Transverse colon (tissue), 4 donors: ENCODE results near the gene LDLRAD4. TPM values are rescaled to one million over a fixed set of nuclear protein-coding genes. Genes with fewer than 3 reads are reported as not detected.

Experiments
- DNase-seq: peaks from one replicate; pipeline ENCODE4 v3.0.0-alpha.2; 2019
- H3K27ac ChIP-seq, 4 donors: fragments of 200-600 bp; sonication (generic); 2 replicates each; pipeline ENCODE4 v1.5.1; 2016 to 2018; ENCODE audit warnings: inconsistent platforms in 4 of 4
- H3K27me3 ChIP-seq: fragments of 200-600 bp; sonication (generic); 2 replicates; pipeline ENCODE4 v1.5.1; 2017; ENCODE audit warnings: inconsistent platforms
- H3K36me3 ChIP-seq, 4 donors: fragments of 200-600 bp; sonication (generic); 2 replicates each; pipeline ENCODE4 v1.5.1; 2017 to 2019; ENCODE audit warnings: inconsistent platforms in 4 of 4
- H3K4me1 ChIP-seq, 4 donors: fragments of 200-600 bp; sonication (generic); 2 replicates each; pipeline ENCODE4 v1.5.1; 2017 to 2020; ENCODE audit warnings: inconsistent platforms in 4 of 4
- H3K4me3 ChIP-seq, 4 donors: fragments of 200-600 bp; sonication (generic); 1 replicate in 1 of 4; 2 replicates in 3 of 4; pipeline versions ENCODE4 v1.5.1 to v1.6.1; 2017 to 2019; ENCODE audit warnings: inconsistent platforms in 4 of 4
- H3K9me3 ChIP-seq, 2 donors: fragments of 200-600 bp; sonication (generic); 2 replicates each; pipeline ENCODE4 v1.5.1; 2017 to 2019; ENCODE audit warnings: inconsistent platforms in 2 of 2
- CTCF ChIP-seq, 5 experiments: fragments of 200-600 bp in 3 of 5; fragments of 450-650 bp in 2 of 5; sonication (generic) in 3 of 5; IDR thresholded peaks; 1 replicate in 2 of 5; 2 replicates in 3 of 5; pipeline ENCODE4 v1.5.1; 2016 to 2017; ENCODE audit warnings: antibody characterized with exemption in 5 of 5, inconsistent platforms in 3 of 5, mild to moderate bottlenecking in 2 of 5, moderate library complexity in 1 of 5
- EP300 ChIP-seq: sonication (generic); formaldehyde crosslinking; IDR thresholded peaks from one replicate; pipeline ENCODE4 v1.6.1; 2017; ENCODE audit warnings: antibody characterized with exemption, low read depth
- POLR2A ChIP-seq: fragments of 450-650 bp; IDR thresholded peaks from one replicate; pipeline ENCODE4 v1.6.1; 2016; ENCODE audit warnings: antibody characterized with exemption, mild to moderate bottlenecking, moderate library complexity
- POLR2AphosphoS5 ChIP-seq, 3 donors: sonication (generic); formaldehyde crosslinking; IDR thresholded peaks; one replicate each; pipeline ENCODE4 v1.6.1; 2016; ENCODE audit warnings: antibody characterized with exemption in 3 of 3
- WGBS, 2 donors: methylation state at CpG; one replicate each; pipeline ENCODE4 v1.1.5; 2018; ENCODE audit warnings: low coverage in 1 of 2; 5-methylcytosine and 5-hydroxymethylcytosine counted together
- in situ Hi-C, 4 donors: fragments of 200-750 bp; cut with MboI; loops; one replicate each; pipeline versions ENCODE4 v1.15.0 to v1.15.1; 2017; ENCODE audit warnings: low sequenced_read_pairs in 3 of 4, low pct_ligation_motif_present in 1 of 4, low pct_unique_long_range_greater_than_20kb in 1 of 4
- intact Hi-C: fragments of 100-400 bp; cut with DNase I; formaldehyde crosslinking; loops from one replicate; pipeline ENCODE4 v1.15.1; 2023; ENCODE audit warnings: low total_unique reads
- total RNA-seq, 4 donors: library from RNA; depleted of rRNA; stranded (reverse); fragments of >200 nt; gene quantifications; one replicate each; pipeline ENCODE4 v1.1.0, GENCODE V29; 2016

Gene LDLRAD4
- total RNA-seq, 4 donors from 2014 or later: 34.8 to 277 (median 60.6) TPM

- no peak overlapping the region for H3K27ac ChIP-seq
- intact Hi-C loops (no loop called here), in situ Hi-C loops (no loop called here)
- H3K9me3 ChIP-seq: peaks cover 7 to 15% of the 10 kb centered on the region in 2 donors
- H3K4me1 ChIP-seq: no peaks in the 10 kb centered on the region
- H3K27me3 ChIP-seq: no peaks in the 10 kb centered on the region
- H3K4me3 ChIP-seq: no peak overlapping the region
- DNase-seq: no peak
- WGBS, 2 donors: 95% methylated on average over 10 of the region's 10 CpGs; no CpG with 5 or more reads in 1 of the 2 donors
- H3K36me3 ChIP-seq: no peaks in the 10 kb centered on the region
- TF ChIP-seq EP300: no peak
- no peak for TF ChIP-seq CTCF (IDR thresholded peaks at IDR 0.05)
- TF ChIP-seq POLR2A: no peak
- TF ChIP-seq POLR2AphosphoS5 (IDR thresholded peaks at IDR 0.05): no peak
These were observed 92.6 kb downstream of the LDLRAD4 start for GRCh38 chr18:13311193-13311592.

GRCh38 chr18:13312515-13312914, 94.0 kb downstream of the LDLRAD4 start:
- TF ChIP-seq POLR2AphosphoS5 (IDR thresholded peaks at IDR 0.05) (no peak), EP300 (no peak), CTCF (IDR thresholded peaks at IDR 0.05) (no peak), POLR2A (no peak)
- Histone ChIP-seq H3K4me3 (no peak overlapping the region), H3K27me3 (no peaks in the 10 kb centered on the region), H3K27ac (no peak overlapping the region), H3K9me3 (peaks cover 10 to 16% of the 10 kb centered on the region in 2 donors), H3K36me3 (no peaks in the 10 kb centered on the region), H3K4me1 (no peaks in the 10 kb centered on the region)
- WGBS, 2 donors: 91 to 96% methylated on average over 4 of the region's 4 CpGs
- no peak for DNase-seq
- intact Hi-C loops (no loop called here), in situ Hi-C loops (no loop called here)

- Histone ChIP-seq H3K27ac (no peak overlapping the region), H3K4me3 (no peak overlapping the region), H3K4me1 (no peaks in the 10 kb centered on the region), H3K9me3 (peaks cover 10 to 16% of the 10 kb centered on the region in 2 donors), H3K27me3 (no peaks in the 10 kb centered on the region), H3K36me3 (no peaks in the 10 kb centered on the region)
- in situ Hi-C loops (no loop called here), intact Hi-C loops (no loop called here)
- TF ChIP-seq POLR2AphosphoS5 (IDR thresholded peaks at IDR 0.05) (no peak), EP300 (no peak), POLR2A (no peak), CTCF (IDR thresholded peaks at IDR 0.05) (no peak)
- DNase-seq: no peak
- WGBS, 2 donors: 77 to 100% methylated on average over 4 to 19 of the region's 19 CpGs
These were observed 94.6 kb downstream of the LDLRAD4 start for GRCh38 chr18:13313006-13313686.

- TF ChIP-seq EP300 (no peak), POLR2AphosphoS5 (IDR thresholded peaks at IDR 0.05) (no peak), POLR2A (no peak), CTCF (IDR thresholded peaks at IDR 0.05) (no peak)
- DNase-seq: no peak
- peaks cover 10 to 16% of the 10 kb centered on the region in 2 donors for H3K9me3 ChIP-seq
- 78% methylated on average over 2 of the region's 2 CpGs; no CpG with 5 or more reads in 1 of the 2 donors for WGBS, 2 donors
- H3K4me1 ChIP-seq: no peaks in the 10 kb centered on the region
- no peaks in the 10 kb centered on the region for H3K36me3 ChIP-seq
- H3K4me3 ChIP-seq: no peak overlapping the region
- intact Hi-C loops: no loop called here
- no peak overlapping the region for H3K27ac ChIP-seq
- no peaks in the 10 kb centered on the region for H3K27me3 ChIP-seq
- in situ Hi-C loops: no loop called here
These were observed 96.4 kb downstream of the LDLRAD4 start for GRCh38 chr18:13315000-13315399.
